Nephron (organoid): ENCODE results near the gene TGM2.
A peak's percentile ranks its signal among the peaks of the same experiment; 100 is the strongest.

Source experiments
- H3K27ac Mint-ChIP-seq, 3 experiments: 2 replicates each; pipeline ENCODE4 v1.8.0; 2020; ENCODE audit warnings: mixed read lengths in 3 of 3, mild to moderate bottlenecking in 2 of 3, moderate library complexity in 1 of 3
- H3K27me3 Mint-ChIP-seq: 2 replicates; pipeline ENCODE4 v1.8.0; 2021; ENCODE audit warnings: low read depth, mild to moderate bottlenecking, moderate library complexity, mixed read lengths
- H3K36me3 Mint-ChIP-seq: 2 replicates; pipeline ENCODE4 v1.8.0; 2020; ENCODE audit warnings: low read depth, mixed read lengths
- H3K4me1 Mint-ChIP-seq: 2 replicates; pipeline ENCODE4 v1.8.0; 2020; ENCODE audit warnings: mixed read lengths
- H3K4me3 Mint-ChIP-seq, 3 experiments: 2 replicates each; pipeline ENCODE4 v1.8.0; 2020; ENCODE audit warnings: mild to moderate bottlenecking in 3 of 3, mixed read lengths in 3 of 3, moderate library complexity in 2 of 3
- H3K9me3 Mint-ChIP-seq: 2 replicates; pipeline ENCODE4 v1.8.0; 2020; ENCODE audit warnings: mixed read lengths
- CTCF ChIP-seq, 3 experiments: fragments of 200-600 bp; sonication (generic); IDR thresholded peaks; one replicate each; pipeline ENCODE4 v1.5.0; 2021; ENCODE audit warnings: antibody characterized with exemption in 3 of 3; ENCODE audit not compliant: unreplicated experiment in 3 of 3

The TGM2 gene

GRCh38 chr20:38115205-38115604, 49.9 kb downstream of the TGM2 start:
- Mint-ChIP-seq H3K27me3 (no peaks in the 10 kb centered on the region), H3K9me3 (peaks cover 5% of the 10 kb centered on the region), H3K4me3 (no peak overlapping the region), H3K4me1 (peaks cover 33% of the 10 kb centered on the region), H3K36me3 (no peaks in the 10 kb centered on the region), H3K27ac (peak overlapping the region in 1 of 3 experiments; percentile 28)
- TF ChIP-seq CTCF (IDR thresholded peaks at IDR 0.05; ENCODE audit: unreplicated experiment in 3 of 3), result peak in 2 of 3 experiments; percentile 11 to 13

DNA sequence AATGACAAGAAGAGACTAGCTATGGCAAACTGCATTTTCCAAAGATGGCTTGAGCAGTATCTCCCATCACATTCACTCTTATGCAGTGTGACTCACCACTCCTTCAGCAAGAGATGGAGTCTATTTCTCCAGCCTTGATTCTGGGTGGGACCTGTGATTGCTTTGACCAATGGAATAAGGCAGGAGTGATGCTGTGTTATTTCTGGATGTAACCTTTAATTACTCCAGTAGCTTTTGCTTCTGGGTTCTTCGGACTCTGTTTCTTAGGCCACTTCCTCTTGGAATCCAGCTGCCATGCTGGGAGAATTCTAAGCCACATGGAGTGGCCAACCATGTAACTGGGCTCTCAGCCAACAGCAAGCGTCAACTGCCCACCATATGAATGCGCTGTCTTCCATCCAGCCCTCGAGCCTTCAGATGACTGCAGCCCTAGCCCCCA, 50.7 kb downstream of the TGM2 start:
- peaks cover 5% of the 10 kb centered on the region for H3K9me3 Mint-ChIP-seq

DNA sequence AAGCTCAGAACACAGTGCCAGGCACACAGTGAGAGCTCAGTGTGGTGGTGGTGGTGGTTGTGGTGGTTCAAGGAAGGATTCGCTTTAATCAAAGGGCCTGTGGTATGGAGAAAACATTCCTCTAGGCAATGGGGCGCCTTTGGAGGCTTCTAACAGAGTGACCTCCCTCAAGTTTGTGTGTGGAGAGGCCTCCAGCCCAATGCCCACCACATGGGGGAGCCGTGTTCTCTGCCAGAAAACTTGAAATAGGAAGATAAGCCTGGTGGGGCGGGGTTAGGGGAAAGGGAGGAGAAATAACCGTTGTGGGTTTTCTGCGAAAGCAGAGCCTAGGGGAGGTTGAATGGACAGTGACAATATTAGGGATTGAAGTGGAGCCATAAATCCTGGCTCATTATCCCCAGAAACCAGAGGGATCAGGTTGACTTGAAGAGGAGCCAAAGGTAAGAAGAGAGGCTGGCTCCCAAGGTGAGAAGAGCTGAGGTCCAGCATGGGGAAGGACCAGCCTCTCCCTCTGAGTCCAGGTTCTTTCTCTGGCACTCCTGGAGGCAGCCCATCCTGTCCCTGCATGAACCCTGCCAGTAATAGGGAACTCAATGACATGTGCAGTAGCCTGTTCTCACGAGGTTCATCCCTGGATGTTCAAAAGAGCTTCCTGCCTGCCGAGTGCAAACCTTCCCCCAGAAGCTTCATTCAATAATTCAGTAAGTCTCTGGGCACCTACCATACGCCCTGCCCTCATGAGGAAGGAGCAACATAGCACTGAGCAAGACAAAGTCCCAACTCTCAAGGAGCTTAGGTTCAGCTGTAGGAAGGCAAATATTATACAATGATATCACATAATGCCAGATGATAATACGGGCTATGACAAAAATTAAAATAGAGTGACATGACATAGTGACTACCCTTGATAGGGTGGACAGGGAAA, 51.4 kb downstream of the TGM2 start:
- Mint-ChIP-seq H3K36me3 (no peaks in the 10 kb centered on the region), H3K4me3 (no peak overlapping the region), H3K27me3 (no peaks in the 10 kb centered on the region), H3K9me3 (peaks cover 5% of the 10 kb centered on the region), H3K4me1 (peaks cover 48% of the 10 kb centered on the region), H3K27ac (peak overlapping the region in 2 of 3 experiments; percentile 15 to 67)
- peak in 2 of 3 experiments; percentile 12 to 27 for TF ChIP-seq CTCF (IDR thresholded peaks at IDR 0.05; ENCODE audit: unreplicated experiment in 3 of 3)

More for the DNA sequence above, 50.7 kb downstream of the TGM2 start:
- peak overlapping the region in 1 of 3 experiments; percentile 15 for H3K27ac Mint-ChIP-seq
- H3K36me3 Mint-ChIP-seq, result no peaks in the 10 kb centered on the region
- no peaks in the 10 kb centered on the region for H3K27me3 Mint-ChIP-seq
- peaks cover 41% of the 10 kb centered on the region for H3K4me1 Mint-ChIP-seq
- no peak for TF ChIP-seq CTCF (IDR thresholded peaks at IDR 0.05; ENCODE audit: unreplicated experiment in 3 of 3)
- no peak overlapping the region for H3K4me3 Mint-ChIP-seq

DNA sequence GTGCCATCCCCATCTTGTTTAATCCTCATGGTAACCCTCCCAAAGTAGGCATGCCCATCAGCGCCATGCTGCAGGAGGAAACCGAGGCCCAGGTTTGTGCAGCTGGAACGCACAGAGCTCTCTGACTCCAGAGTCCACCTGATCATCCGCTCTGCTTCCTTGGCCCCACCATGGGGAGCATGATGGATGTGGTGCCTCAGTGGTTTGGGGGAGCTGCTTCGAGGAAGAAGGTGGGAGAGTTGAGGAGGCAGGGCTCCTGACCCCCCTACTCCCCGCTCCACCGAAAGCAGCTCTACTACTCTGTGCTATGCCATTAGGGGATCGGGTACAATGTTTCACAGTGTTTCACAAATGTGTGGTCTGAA, 52.2 kb downstream of the TGM2 start:
- H3K9me3 Mint-ChIP-seq, result peaks cover 5% of the 10 kb centered on the region
- H3K36me3 Mint-ChIP-seq, result no peaks in the 10 kb centered on the region
- peak overlapping the region in 1 of 3 experiments; percentile 15 for H3K27ac Mint-ChIP-seq
- no peaks in the 10 kb centered on the region for H3K27me3 Mint-ChIP-seq
- H3K4me1 Mint-ChIP-seq, result peaks cover 54% of the 10 kb centered on the region
- no peak overlapping the region for H3K4me3 Mint-ChIP-seq
- no peak for TF ChIP-seq CTCF (IDR thresholded peaks at IDR 0.05; ENCODE audit: unreplicated experiment in 3 of 3)

DNA sequence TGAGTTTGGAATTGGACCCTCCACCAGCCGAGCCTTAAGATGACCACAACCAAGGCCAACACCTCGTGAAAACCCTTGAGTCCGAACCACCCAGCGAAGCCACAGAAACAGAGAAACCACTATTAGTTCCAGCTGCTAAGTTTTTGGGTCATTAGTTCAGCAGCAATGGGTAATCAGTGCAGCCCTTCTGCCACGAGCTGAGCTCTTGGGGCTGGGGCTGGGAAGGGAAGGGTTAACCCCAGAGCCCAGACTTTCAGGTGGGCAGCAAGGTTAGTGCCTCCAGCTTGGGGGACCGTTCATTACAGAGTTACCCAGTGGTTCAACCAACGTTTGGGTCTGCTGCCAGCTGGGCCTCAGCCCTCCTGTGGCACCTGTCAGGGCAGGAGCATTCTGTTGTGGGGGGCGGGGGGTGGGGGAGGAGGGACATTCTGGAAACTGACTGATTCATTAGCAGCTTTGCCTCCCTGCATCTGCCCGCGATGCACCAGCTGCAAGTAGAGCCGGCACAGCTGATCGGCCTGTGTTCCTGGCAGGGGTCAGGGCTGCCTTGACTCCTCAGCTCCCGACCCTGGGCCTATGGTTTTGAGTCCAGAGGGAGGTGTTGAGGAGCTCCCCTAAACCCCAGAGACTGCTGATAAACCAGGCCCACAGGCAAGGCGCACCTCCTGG, 52.7 kb downstream of the TGM2 start:
- H3K4me3 Mint-ChIP-seq, result peak overlapping the region in 1 of 3 experiments; percentile 19
- H3K27ac Mint-ChIP-seq, result peak overlapping the region in 2 of 3 experiments; percentile 83 to 86
- no peaks in the 10 kb centered on the region for H3K27me3 Mint-ChIP-seq
- H3K9me3 Mint-ChIP-seq, result peaks cover 5% of the 10 kb centered on the region
- H3K4me1 Mint-ChIP-seq, result peaks cover 54% of the 10 kb centered on the region
- TF ChIP-seq CTCF (IDR thresholded peaks at IDR 0.05; ENCODE audit: unreplicated experiment in 3 of 3), result no peak
- no peaks in the 10 kb centered on the region for H3K36me3 Mint-ChIP-seq
